ENCODE measurements around the gene AMPD3. TPM values are rescaled to one million over a fixed set of nuclear protein-coding genes. Genes with fewer than 3 reads are reported as not detected.

AMPD3 gene
- total RNA-seq, 2 donors from 2014 or later = 10.9 to 11.3 TPM

GRCh38 chr11:10441652-10442503 is 13.2 kb upstream of the AMPD3 start:
- H3K27ac Mint-ChIP-seq = peak overlapping the region; percentile 26 to 62
- H3K27me3 Mint-ChIP-seq = peaks cover 25 to 35% of the 10 kb centered on the region in 2 donors
- no peaks in the 10 kb centered on the region for H3K9me3 Mint-ChIP-seq
- H3K36me3 Mint-ChIP-seq = no peaks in the 10 kb centered on the region
- no peak for DNase-seq (ENCODE audit: low spot score)
- peaks cover 13 to 18% of the 10 kb centered on the region in 2 donors for H3K4me1 Mint-ChIP-seq (ENCODE audit: low read depth in 2 of 2)
- H3K4me3 Mint-ChIP-seq = peak overlapping the region; percentile 60
- ATAC-seq = peak; percentile 92 to 94

- ATAC-seq (no peak), DNase-seq (ENCODE audit: low spot score) (no peak)
- Mint-ChIP-seq H3K4me3 (no peak overlapping the region), H3K9me3 (no peaks in the 10 kb centered on the region), H3K36me3 (no peaks in the 10 kb centered on the region), H3K27ac (no peak overlapping the region), H3K27me3 (peaks cover 29 to 40% of the 10 kb centered on the region in 2 donors), H3K4me1 (ENCODE audit: low read depth in 2 of 2) (peaks cover 18 to 21% of the 10 kb centered on the region in 2 donors)
Measured at GRCh38 chr11:10443152-10443551, 11.9 kb upstream of the AMPD3 start.

- DNase-seq (ENCODE audit: low spot score) = no peak
- Mint-ChIP-seq H3K4me3 (no peak overlapping the region), H3K4me1 (ENCODE audit: low read depth in 2 of 2) (peaks cover 18 to 21% of the 10 kb centered on the region in 2 donors)
Measured at GRCh38 chr11:10443721-10444235, 11.3 kb upstream of the AMPD3 start.

GRCh38 chr11:10444725-10445315 is 10.2 kb upstream of the AMPD3 start:
- no peaks in the 10 kb centered on the region for H3K9me3 Mint-ChIP-seq
- H3K27me3 Mint-ChIP-seq = peaks cover 31 to 38% of the 10 kb centered on the region in 2 donors
- DNase-seq (ENCODE audit: low spot score) = no peak
- no peaks in the 10 kb centered on the region for H3K36me3 Mint-ChIP-seq
- H3K4me3 Mint-ChIP-seq = no peak overlapping the region
- no peak overlapping the region for H3K27ac Mint-ChIP-seq
- no peak for ATAC-seq
- peaks cover 24 to 26% of the 10 kb centered on the region in 2 donors for H3K4me1 Mint-ChIP-seq (ENCODE audit: low read depth in 2 of 2)

More at GRCh38 chr11:10443721-10444235, 11.3 kb upstream of the AMPD3 start:
- Mint-ChIP-seq H3K27me3 (peaks cover 31 to 38% of the 10 kb centered on the region in 2 donors), H3K36me3 (no peaks in the 10 kb centered on the region), H3K27ac (no peak overlapping the region), H3K9me3 (no peaks in the 10 kb centered on the region)
- no peak for ATAC-seq

- Mint-ChIP-seq H3K27me3 (peaks cover 24 to 40% of the 10 kb centered on the region in 2 donors), H3K36me3 (no peaks in the 10 kb centered on the region), H3K9me3 (no peaks in the 10 kb centered on the region), H3K27ac (no peak overlapping the region), H3K4me3 (no peak overlapping the region), H3K4me1 (ENCODE audit: low read depth in 2 of 2) (peaks cover 16 to 31% of the 10 kb centered on the region in 2 donors)
- DNase-seq (ENCODE audit: low spot score) = no peak
- ATAC-seq = no peak
Measured at GRCh38 chr11:10447445-10447844, 7.6 kb upstream of the AMPD3 start.

- peak; percentile 80 to 82 for ATAC-seq
- H3K4me3 Mint-ChIP-seq = peak overlapping the region; percentile 87
- no peak for DNase-seq (ENCODE audit: low spot score)
- no peaks in the 10 kb centered on the region for H3K9me3 Mint-ChIP-seq
- H3K36me3 Mint-ChIP-seq = no peaks in the 10 kb centered on the region
- H3K4me1 Mint-ChIP-seq (ENCODE audit: low read depth in 2 of 2) = peaks cover 27 to 46% of the 10 kb centered on the region in 2 donors
- peak overlapping the region; percentile 67 to 85 for H3K27ac Mint-ChIP-seq
- peaks cover 24 to 35% of the 10 kb centered on the region in 2 donors for H3K27me3 Mint-ChIP-seq
Measured at GRCh38 chr11:10450462-10451425, 4.3 kb upstream of the AMPD3 start.

GRCh38 chr11:10451426-10452116 is 3.5 kb upstream of the AMPD3 start:
- H3K9me3 Mint-ChIP-seq = no peaks in the 10 kb centered on the region
- H3K27me3 Mint-ChIP-seq = peaks cover 24 to 34% of the 10 kb centered on the region in 2 donors
- peak overlapping the region; percentile 71 for H3K4me3 Mint-ChIP-seq
- ATAC-seq = no peak
- H3K4me1 Mint-ChIP-seq (ENCODE audit: low read depth in 2 of 2) = peaks cover 35 to 53% of the 10 kb centered on the region in 2 donors
- no peaks in the 10 kb centered on the region for H3K36me3 Mint-ChIP-seq
- DNase-seq (ENCODE audit: low spot score) = no peak
- peak overlapping the region in 1 of 2 donors; percentile 33 for H3K27ac Mint-ChIP-seq

GRCh38 chr11:10452211-10452767 is 2.8 kb upstream of the AMPD3 start:
- no peaks in the 10 kb centered on the region for H3K9me3 Mint-ChIP-seq
- no peak overlapping the region for H3K27ac Mint-ChIP-seq
- peaks cover 39 to 55% of the 10 kb centered on the region in 2 donors for H3K4me1 Mint-ChIP-seq (ENCODE audit: low read depth in 2 of 2)
- DNase-seq (ENCODE audit: low spot score) (no peak), ATAC-seq (no peak)
- peak overlapping the region; percentile 71 for H3K4me3 Mint-ChIP-seq
- H3K36me3 Mint-ChIP-seq = no peaks in the 10 kb centered on the region
- H3K27me3 Mint-ChIP-seq = peaks cover 24 to 32% of the 10 kb centered on the region in 2 donors

- Mint-ChIP-seq H3K9me3 (no peaks in the 10 kb centered on the region), H3K36me3 (no peaks in the 10 kb centered on the region), H3K27ac (no peak overlapping the region), H3K4me1 (ENCODE audit: low read depth in 2 of 2) (peaks cover 41 to 49% of the 10 kb centered on the region in 2 donors), H3K27me3 (peaks cover 19 to 25% of the 10 kb centered on the region in 2 donors), H3K4me3 (no peak overlapping the region)
- DNase-seq (ENCODE audit: low spot score) = no peak
- no peak for ATAC-seq
Measured at GRCh38 chr11:10453261-10453660, 1.8 kb upstream of the AMPD3 start.

GRCh38 chr11:10455637-10456487 is 798 bp downstream of the AMPD3 start:
- H3K36me3 Mint-ChIP-seq = no peaks in the 10 kb centered on the region
- H3K4me3 Mint-ChIP-seq = peak overlapping the region; percentile 84
- ATAC-seq (peak; percentile 80 to 81), DNase-seq (ENCODE audit: low spot score) (peak; percentile 77)
- peaks cover 42 to 51% of the 10 kb centered on the region in 2 donors for H3K4me1 Mint-ChIP-seq (ENCODE audit: low read depth in 2 of 2)
- peaks cover 0 to 12% of the 10 kb centered on the region in 2 donors for H3K27me3 Mint-ChIP-seq
- no peaks in the 10 kb centered on the region for H3K9me3 Mint-ChIP-seq
- H3K27ac Mint-ChIP-seq = peak overlapping the region; percentile 66 to 76

GRCh38 chr11:10456519-10456918 is 1.5 kb downstream of the AMPD3 start:
- no peak for ATAC-seq
- H3K9me3 Mint-ChIP-seq = no peaks in the 10 kb centered on the region
- peaks cover 0 to 10% of the 10 kb centered on the region in 2 donors for H3K27me3 Mint-ChIP-seq
- DNase-seq (ENCODE audit: low spot score) = no peak
- peaks cover 38 to 45% of the 10 kb centered on the region in 2 donors for H3K4me1 Mint-ChIP-seq (ENCODE audit: low read depth in 2 of 2)
- peak overlapping the region; percentile 66 to 76 for H3K27ac Mint-ChIP-seq
- no peaks in the 10 kb centered on the region for H3K36me3 Mint-ChIP-seq
- H3K4me3 Mint-ChIP-seq = peak overlapping the region; percentile 84

- no peak for ATAC-seq
- peaks cover 36 to 37% of the 10 kb centered on the region in 2 donors for H3K4me1 Mint-ChIP-seq (ENCODE audit: low read depth in 2 of 2)
- H3K36me3 Mint-ChIP-seq = no peaks in the 10 kb centered on the region
- peaks cover 0 to 3% of the 10 kb centered on the region in 2 donors for H3K27me3 Mint-ChIP-seq
- no peak for DNase-seq (ENCODE audit: low spot score)
- H3K4me3 Mint-ChIP-seq = no peak overlapping the region
- H3K27ac Mint-ChIP-seq = no peak overlapping the region
- no peaks in the 10 kb centered on the region for H3K9me3 Mint-ChIP-seq
Measured at GRCh38 chr11:10457901-10458300, 2.8 kb downstream of the AMPD3 start.
